ENCODE measurements around the gene ACY1.

DNA sequence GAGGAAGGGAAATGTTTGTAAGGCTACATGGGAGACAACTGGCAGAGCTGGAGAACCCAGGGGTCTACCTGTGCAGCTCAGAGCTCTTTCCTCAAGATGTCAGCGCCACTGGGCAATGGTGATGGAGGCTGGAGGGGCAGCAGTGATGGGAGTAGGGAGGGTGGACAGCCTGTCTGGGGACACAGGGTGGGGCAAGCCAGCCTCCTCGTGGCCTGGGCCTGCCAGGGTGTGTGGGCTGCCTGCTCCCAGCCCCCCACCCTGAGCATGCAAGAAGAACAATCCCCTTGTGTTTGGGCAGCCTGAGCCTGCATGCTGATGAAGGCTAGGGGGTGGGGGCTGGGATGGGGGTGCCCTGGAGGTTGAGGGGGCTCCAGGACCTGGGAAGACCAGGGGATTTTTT, 17.3 kb upstream of the ACY1 start:
- TF ChIP-seq BACH2 (CRISPR knock-in tag; IDR thresholded peaks at IDR 0.05; ENCODE audit: borderline replicate concordance): no peak
- no peak for TF ChIP-seq ISL1 (CRISPR knock-in tag; IDR thresholded peaks at IDR 0.05)
- no peak for TF ChIP-seq TOX (CRISPR knock-in tag; IDR thresholded peaks at IDR 0.05; ENCODE audit: borderline replicate concordance)
- no peak for TF ChIP-seq ZNF565 (CRISPR knock-in tag; conservative IDR thresholded peaks at IDR 0.05; ENCODE audit: low read depth)
- TF ChIP-seq ZFP30 (CRISPR knock-in tag; IDR thresholded peaks at IDR 0.05): no peak
- TF ChIP-seq CSDC2 (CRISPR knock-in tag; IDR thresholded peaks at IDR 0.05): no peak
- no peak for TF ChIP-seq ZNF70 (CRISPR knock-in tag; IDR thresholded peaks at IDR 0.05)
- TF ChIP-seq, protein P1, sequence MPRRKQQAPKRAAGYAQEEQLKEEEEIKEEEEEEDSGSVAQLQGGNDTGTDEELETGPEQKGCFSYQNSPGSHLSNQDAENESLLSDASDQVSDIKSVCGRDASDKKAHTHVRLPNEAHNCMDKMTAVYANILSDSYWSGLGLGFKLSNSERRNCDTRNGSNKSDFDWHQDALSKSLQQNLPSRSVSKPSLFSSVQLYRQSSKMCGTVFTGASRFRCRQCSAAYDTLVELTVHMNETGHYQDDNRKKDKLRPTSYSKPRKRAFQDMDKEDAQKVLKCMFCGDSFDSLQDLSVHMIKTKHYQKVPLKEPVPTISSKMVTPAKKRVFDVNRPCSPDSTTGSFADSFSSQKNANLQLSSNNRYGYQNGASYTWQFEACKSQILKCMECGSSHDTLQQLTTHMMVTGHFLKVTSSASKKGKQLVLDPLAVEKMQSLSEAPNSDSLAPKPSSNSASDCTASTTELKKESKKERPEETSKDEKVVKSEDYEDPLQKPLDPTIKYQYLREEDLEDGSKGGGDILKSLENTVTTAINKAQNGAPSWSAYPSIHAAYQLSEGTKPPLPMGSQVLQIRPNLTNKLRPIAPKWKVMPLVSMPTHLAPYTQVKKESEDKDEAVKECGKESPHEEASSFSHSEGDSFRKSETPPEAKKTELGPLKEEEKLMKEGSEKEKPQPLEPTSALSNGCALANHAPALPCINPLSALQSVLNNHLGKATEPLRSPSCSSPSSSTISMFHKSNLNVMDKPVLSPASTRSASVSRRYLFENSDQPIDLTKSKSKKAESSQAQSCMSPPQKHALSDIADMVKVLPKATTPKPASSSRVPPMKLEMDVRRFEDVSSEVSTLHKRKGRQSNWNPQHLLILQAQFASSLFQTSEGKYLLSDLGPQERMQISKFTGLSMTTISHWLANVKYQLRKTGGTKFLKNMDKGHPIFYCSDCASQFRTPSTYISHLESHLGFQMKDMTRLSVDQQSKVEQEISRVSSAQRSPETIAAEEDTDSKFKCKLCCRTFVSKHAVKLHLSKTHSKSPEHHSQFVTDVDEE (CRISPR knock-in tag; IDR thresholded peaks at IDR 0.05): no peak
- no peak for TF ChIP-seq ARNTL (CRISPR knock-in tag; IDR thresholded peaks at IDR 0.05; ENCODE audit: borderline replicate concordance, low read depth)
